Endothelial cell of umbilical vein (primary cell): ENCODE results near the gene PRPH. TPM values are rescaled to one million over a fixed set of nuclear protein-coding genes. Genes with fewer than 3 reads are reported as not detected.
"Not testable (repeated sequence)": the region's sequence is repeated elsewhere in the genome, so short reads cannot be mapped to it uniquely, and the experiment has no call there.

Source experiments
- BruUV-seq: library from RNA; stranded (reverse); fragments of 400-500 nt; replicated peaks from 2 replicates; lab custom pipeline; 2021; lab: Mats Ljungman, UMichigan
- CTCF ChIA-PET: fragments of 300-600, 350-600 bp; sonication (Branson Sonifier 250); formaldehyde crosslinking; loops from one replicate; lab custom pipeline; 2021; ENCODE audit warnings: antibody characterized with exemption, inconsistent platforms; lab: Charles Lee
- POLR2A ChIA-PET: fragments of 300-600, 350-600 bp; sonication (Branson Sonifier 250); formaldehyde crosslinking; loops from one replicate; lab custom pipeline; 2021; ENCODE audit warnings: antibody characterized with exemption, inconsistent platforms; lab: Charles Lee
- DNase-seq: peaks from one replicate; pipeline ENCODE4 v3.0.0-alpha.2; 2011; ENCODE audit warnings: low read depth, low spot score
- FAIRE-seq: peaks from 2 replicates; lab custom pipeline; 2011; peaks lifted over from hg19 to GRCh38; lab: Jason Lieb, UNC
- H2AFZ ChIP-seq: 2 replicates; pipeline ENCODE4 v1.6.0; 2012; ENCODE audit warnings: low read depth, low read length, control low read depth, inconsistent platforms
- H3K27ac ChIP-seq: 2 replicates; pipeline ENCODE4 v1.5.1; 2011; ENCODE audit warnings: low read depth, mild to moderate bottlenecking, control low read depth, low read length, moderate library complexity; ENCODE audit not compliant: insufficient read depth
- H3K27me3 ChIP-seq, 2 experiments: 2 replicates each; pipeline versions ENCODE4 v1.6.0 to v1.6.1; 2011; ENCODE audit warnings: low read length in 2 of 2, mixed read lengths in 1 of 2; ENCODE audit not compliant: control insufficient read depth in 2 of 2, insufficient read depth in 2 of 2
- H3K36me3 ChIP-seq, 2 experiments: 2 replicates in 1 of 2; 3 replicates in 1 of 2; pipeline ENCODE4 v1.5.1; 2011; ENCODE audit warnings: low read length in 2 of 2, mild to moderate bottlenecking in 1 of 2, moderate library complexity in 1 of 2; ENCODE audit not compliant: control insufficient read depth in 2 of 2, insufficient read depth in 2 of 2; ENCODE audit errors: extremely low read depth in 1 of 2
- H3K4me1 ChIP-seq: 3 replicates; pipeline ENCODE4 v1.5.1; 2011; ENCODE audit warnings: mild to moderate bottlenecking, low read length; ENCODE audit not compliant: control insufficient read depth, insufficient read depth; ENCODE audit errors: extremely low read depth
- H3K4me2 ChIP-seq: 2 replicates; pipeline ENCODE4 v1.6.1; 2011; ENCODE audit warnings: low read length, control low read depth, mixed read lengths; ENCODE audit not compliant: insufficient read depth
- H3K4me3 ChIP-seq, 3 experiments: fragments of 200-600 bp in 1 of 3; sonication (generic), shearing (Covaris generic) in 1 of 3; replicated peaks in 1 of 3; 2 replicates each; pipeline ENCODE4 v1.5.1; 2011 to 2016; ENCODE audit warnings: control low read depth in 3 of 3, low read length in 3 of 3, mild to moderate bottlenecking in 2 of 3, inconsistent platforms in 1 of 3, low read depth in 1 of 3, moderate library complexity in 1 of 3; ENCODE audit not compliant: insufficient read depth in 1 of 3
- H3K79me2 ChIP-seq: 2 replicates; pipeline ENCODE4 v1.6.0; 2012; ENCODE audit warnings: low read length, inconsistent platforms; ENCODE audit not compliant: control insufficient read depth, insufficient read depth
- H3K9ac ChIP-seq: replicated peaks from 2 replicates; pipeline ENCODE3; 2011; ENCODE audit warnings: low read length, control low read depth; ENCODE audit not compliant: insufficient read depth; ENCODE audit errors: extremely low read depth
- H3K9me1 ChIP-seq: replicated peaks from 3 replicates; pipeline ENCODE4 v1.6.0; 2011; ENCODE audit warnings: mild to moderate bottlenecking, low read length; ENCODE audit not compliant: control insufficient read depth, insufficient read depth; ENCODE audit errors: extremely low read depth
- H3K9me3 ChIP-seq: replicated peaks from 2 replicates; pipeline ENCODE4 v1.5.1; 2012; ENCODE audit warnings: low read length, inconsistent platforms; ENCODE audit not compliant: control insufficient read depth, insufficient read depth
- H4K20me1 ChIP-seq: replicated peaks from 2 replicates; pipeline ENCODE3; 2011; ENCODE audit warnings: mild to moderate bottlenecking, low read length; ENCODE audit not compliant: control insufficient read depth, insufficient read depth; ENCODE audit errors: extremely low read depth
- CTCF ChIP-seq, 2 donors: IDR thresholded peaks; 1 replicate in 1 of 2; 2 replicates in 1 of 2; pipeline ENCODE4 v1.5.1; 2011; ENCODE audit warnings: low read length in 2 of 2, mild to moderate bottlenecking in 2 of 2, moderate library complexity in 2 of 2, control low read depth in 1 of 2, inconsistent platforms in 1 of 2, low read depth in 1 of 2; ENCODE audit not compliant: insufficient read depth in 1 of 2; ENCODE audit errors: extremely low read depth in 1 of 2
- EZH2 ChIP-seq: IDR thresholded peaks from 2 replicates; pipeline ENCODE4 v1.6.1; 2012; ENCODE audit warnings: borderline replicate concordance, low read depth, mild to moderate bottlenecking, moderate library complexity, low read length, inconsistent platforms; ENCODE audit not compliant: severe bottlenecking
- FOS ChIP-seq: IDR thresholded peaks from 2 replicates; pipeline ENCODE4 v1.6.1; 2011; ENCODE audit warnings: mild to moderate bottlenecking, low read length, moderate library complexity, borderline replicate concordance; ENCODE audit not compliant: insufficient read depth
- GATA2 ChIP-seq: IDR thresholded peaks from 2 replicates; pipeline ENCODE4 v1.7.0; 2011; ENCODE audit warnings: low read depth, mild to moderate bottlenecking, moderate library complexity, mixed read lengths, low read length; ENCODE audit not compliant: insufficient read length, insufficient read depth
- JUN ChIP-seq: IDR thresholded peaks from 2 replicates; pipeline ENCODE4 v1.6.1; 2011; ENCODE audit warnings: borderline replicate concordance, low read depth; ENCODE audit not compliant: insufficient read length, insufficient read depth
- MAX ChIP-seq: IDR thresholded peaks from 2 replicates; pipeline ENCODE4 v1.6.1; 2011; ENCODE audit not compliant: insufficient read depth, insufficient read length
- MYC ChIP-seq: IDR thresholded peaks from one replicate; pipeline ENCODE4 v1.6.1; 2011; ENCODE audit warnings: mild to moderate bottlenecking, low read depth, low read length
- POLR2A ChIP-seq: IDR thresholded peaks from 2 replicates; pipeline ENCODE4 v1.6.1; 2012; ENCODE audit warnings: low read depth, mild to moderate bottlenecking, control low read depth, low read length
- POLR2AphosphoS5 ChIP-seq: IDR thresholded peaks from 2 replicates; pipeline ENCODE4 v1.6.1; 2012; ENCODE audit warnings: low read depth, mild to moderate bottlenecking, control low read depth, low read length, moderate library complexity; ENCODE audit not compliant: insufficient read depth
- dilution Hi-C: fragments of 300-500 bp; cut with MboI; formaldehyde crosslinking; loops from one replicate; pipeline ENCODE4 v1.15.0; 2019; ENCODE audit warnings: low sequenced_read_pairs; ENCODE audit not compliant: extremely low pct_ligation_motif_present
- intact Hi-C: fragments of 100-400 bp; cut with micrococcal nuclease; formaldehyde crosslinking; loops from one replicate; pipeline ENCODE4 v1.10.0; 2022
- polyA plus RNA-seq, 4 experiments: library from polyadenylated mRNA; depleted of rRNA in 3 of 4; stranded (reverse) in 3 of 4; unstranded in 1 of 4; fragments of >200 nt; gene quantifications; 2 replicates each; pipeline versions ENCODE4 v1.2.1 to v1.2.3, GENCODE V29; 2011 to 2012; ENCODE audit warnings: missing spikeins in 1 of 4
- total RNA-seq: library from RNA; stranded (reverse); gene quantifications from 2 replicates; pipeline ENCODE4 v1.2.3, GENCODE V29; 2021

The PRPH gene
- total and polyA plus RNA-seq, 2 donors (not counting 3 experiments of a cell fraction or from before 2014, with no cell fraction given): not detected

- dilution Hi-C loops: no loop called here
- H3K4me3 ChIP-seq: no peak overlapping the region
- CTCF ChIA-PET: interaction anchor here (0.8 to 1.1 kb wide), 2 partner anchors 10 to 26 kb away, joined by 3 read pairs; no protein-coding TSS in a partner anchor
Observed at GRCh38 chr12:49314811-49315210, 19.9 kb downstream of the PRPH start.

GRCh38 chr12:49317118-49317517 is 22.2 kb downstream of the PRPH start:
- H4K20me1 ChIP-seq, H3K4me2 ChIP-seq, dilution Hi-C loops, H3K79me2 ChIP-seq, H3K9me3 ChIP-seq, BruUV-seq, H2AFZ ChIP-seq, H3K4me3 ChIP-seq, H3K27ac ChIP-seq, H3K9me1 ChIP-seq, H3K4me1 ChIP-seq, POLR2A ChIA-PET, H3K36me3 ChIP-seq, DNase-seq, H3K27me3 ChIP-seq, H3K9ac ChIP-seq, FAIRE-seq, intact Hi-C loops: not testable (repeated sequence)
- CTCF ChIA-PET: interaction anchor here (1.1 to 3.5 kb wide), 2 partner anchors 15 to 41 kb away, joined by 4 to 11 read pairs; no protein-coding TSS in a partner anchor

More at GRCh38 chr12:49314811-49315210, 19.9 kb downstream of the PRPH start:
- no peak for FAIRE-seq
- H3K27me3 ChIP-seq: no peaks in the 10 kb centered on the region
- H3K79me2 ChIP-seq: no peaks in the 10 kb centered on the region
- no peak for DNase-seq
- no peaks in the 10 kb centered on the region for H3K36me3 ChIP-seq
- H3K9ac ChIP-seq: no peak overlapping the region
- TF ChIP-seq MAX (no peak), POLR2A (no peak), JUN (no peak), FOS (no peak), MYC (no peak), GATA2 (no peak), CTCF (IDR thresholded peaks at IDR 0.05; ENCODE audit: extremely low read depth in 1 of 2, insufficient read depth in 1 of 2, low read depth in 1 of 2, low read length in 2 of 2) (no peak), EZH2 (no peak), POLR2AphosphoS5 (no peak)
- H2AFZ ChIP-seq: no peak overlapping the region
- no peaks in the 10 kb centered on the region for H3K9me1 ChIP-seq
- BruUV-seq: no TSS peak
- POLR2A ChIA-PET: no interaction called here
- no peak overlapping the region for H3K4me2 ChIP-seq
- H4K20me1 ChIP-seq: no peaks in the 10 kb centered on the region
- H3K9me3 ChIP-seq: no peaks in the 10 kb centered on the region
- intact Hi-C loops: no loop called here
- H3K27ac ChIP-seq: no peak overlapping the region
- no peaks in the 10 kb centered on the region for H3K4me1 ChIP-seq
